ENCODE data around the gene RPS16.

The RPS16 gene

DNA sequence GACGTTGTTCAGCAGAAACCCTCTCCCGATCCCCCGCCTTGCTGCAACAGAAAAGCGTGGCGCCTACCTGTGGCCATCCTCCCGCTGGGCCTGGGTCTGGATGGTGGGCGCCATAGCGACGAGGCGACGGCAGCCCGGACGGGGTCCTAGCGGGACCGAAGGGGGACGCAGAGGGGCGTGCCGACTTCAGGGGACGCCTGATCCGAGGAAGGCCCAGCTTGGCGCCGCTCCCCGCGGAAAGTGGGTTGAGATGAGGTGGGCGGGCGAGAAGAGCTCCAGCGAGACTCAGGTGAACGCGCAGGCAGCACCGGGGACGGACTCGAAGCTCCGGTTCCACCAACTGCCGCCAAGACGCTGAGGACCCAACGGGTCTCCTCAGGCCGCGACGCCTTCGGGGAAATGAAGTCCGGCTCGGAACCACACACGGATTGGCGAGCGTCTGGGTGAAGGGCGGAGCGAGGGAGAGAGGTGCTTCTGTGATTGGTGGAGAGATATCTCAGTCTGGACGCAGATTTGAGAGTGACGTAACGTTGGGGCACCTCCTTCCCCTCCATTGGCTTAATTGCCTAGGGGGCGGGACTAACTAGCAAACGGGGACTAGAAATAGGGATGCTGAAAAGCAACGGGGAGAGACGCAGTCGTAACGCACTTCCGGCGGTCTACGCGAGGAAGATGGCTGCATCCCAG, 44.9 kb downstream of the RPS16 start, which contains the start of the genes MED29 and PAF1:
Gene MED29 (plus strand): TSS at position 628 of the 687 bp plus-strand sequence. CDS start 45 bp downstream, at position 673.
Gene PAF1 (minus strand): TSS at position 356 of the 687 bp plus-strand sequence. CDS start 242 bp downstream, at position 114.
- H3K4me3 ChIP-seq (ENCODE audit: control insufficient read depth, low read depth, low read length) = peak within 1 kb of the TSS; percentile 99
- peak; percentile 100 for DNase-seq (ENCODE audit: low read depth)
- TF ChIP-seq, protein P1, sequence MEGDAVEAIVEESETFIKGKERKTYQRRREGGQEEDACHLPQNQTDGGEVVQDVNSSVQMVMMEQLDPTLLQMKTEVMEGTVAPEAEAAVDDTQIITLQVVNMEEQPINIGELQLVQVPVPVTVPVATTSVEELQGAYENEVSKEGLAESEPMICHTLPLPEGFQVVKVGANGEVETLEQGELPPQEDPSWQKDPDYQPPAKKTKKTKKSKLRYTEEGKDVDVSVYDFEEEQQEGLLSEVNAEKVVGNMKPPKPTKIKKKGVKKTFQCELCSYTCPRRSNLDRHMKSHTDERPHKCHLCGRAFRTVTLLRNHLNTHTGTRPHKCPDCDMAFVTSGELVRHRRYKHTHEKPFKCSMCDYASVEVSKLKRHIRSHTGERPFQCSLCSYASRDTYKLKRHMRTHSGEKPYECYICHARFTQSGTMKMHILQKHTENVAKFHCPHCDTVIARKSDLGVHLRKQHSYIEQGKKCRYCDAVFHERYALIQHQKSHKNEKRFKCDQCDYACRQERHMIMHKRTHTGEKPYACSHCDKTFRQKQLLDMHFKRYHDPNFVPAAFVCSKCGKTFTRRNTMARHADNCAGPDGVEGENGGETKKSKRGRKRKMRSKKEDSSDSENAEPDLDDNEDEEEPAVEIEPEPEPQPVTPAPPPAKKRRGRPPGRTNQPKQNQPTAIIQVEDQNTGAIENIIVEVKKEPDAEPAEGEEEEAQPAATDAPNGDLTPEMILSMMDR (conservative IDR thresholded peaks at IDR 0.05; ENCODE audit: control insufficient read depth, insufficient read depth, low read depth, low read length) = no peak

DNA sequence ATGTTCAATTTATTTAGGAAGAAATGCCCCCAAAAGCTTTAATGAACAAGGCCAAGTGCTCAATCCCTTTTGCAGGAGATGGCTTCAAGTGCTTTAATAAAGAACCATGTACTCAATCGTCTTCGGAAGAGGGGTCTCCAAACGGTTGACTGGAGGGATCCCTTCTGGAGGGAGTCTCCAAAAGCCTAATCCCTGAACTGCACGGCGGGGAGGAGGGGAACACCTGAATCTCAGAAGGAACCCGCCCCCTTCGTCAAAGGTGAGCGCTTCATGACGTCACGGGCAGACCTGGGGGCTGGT, 45.3 kb downstream of the RPS16 start:
- peak overlapping the region; percentile 83 for H3K4me3 ChIP-seq (ENCODE audit: control insufficient read depth, low read depth, low read length)
- TF ChIP-seq, protein P1 (conservative IDR thresholded peaks at IDR 0.05; ENCODE audit: control insufficient read depth, insufficient read depth, low read depth, low read length) = no peak
- DNase-seq (ENCODE audit: low read depth) = peak; percentile 44

DNA sequence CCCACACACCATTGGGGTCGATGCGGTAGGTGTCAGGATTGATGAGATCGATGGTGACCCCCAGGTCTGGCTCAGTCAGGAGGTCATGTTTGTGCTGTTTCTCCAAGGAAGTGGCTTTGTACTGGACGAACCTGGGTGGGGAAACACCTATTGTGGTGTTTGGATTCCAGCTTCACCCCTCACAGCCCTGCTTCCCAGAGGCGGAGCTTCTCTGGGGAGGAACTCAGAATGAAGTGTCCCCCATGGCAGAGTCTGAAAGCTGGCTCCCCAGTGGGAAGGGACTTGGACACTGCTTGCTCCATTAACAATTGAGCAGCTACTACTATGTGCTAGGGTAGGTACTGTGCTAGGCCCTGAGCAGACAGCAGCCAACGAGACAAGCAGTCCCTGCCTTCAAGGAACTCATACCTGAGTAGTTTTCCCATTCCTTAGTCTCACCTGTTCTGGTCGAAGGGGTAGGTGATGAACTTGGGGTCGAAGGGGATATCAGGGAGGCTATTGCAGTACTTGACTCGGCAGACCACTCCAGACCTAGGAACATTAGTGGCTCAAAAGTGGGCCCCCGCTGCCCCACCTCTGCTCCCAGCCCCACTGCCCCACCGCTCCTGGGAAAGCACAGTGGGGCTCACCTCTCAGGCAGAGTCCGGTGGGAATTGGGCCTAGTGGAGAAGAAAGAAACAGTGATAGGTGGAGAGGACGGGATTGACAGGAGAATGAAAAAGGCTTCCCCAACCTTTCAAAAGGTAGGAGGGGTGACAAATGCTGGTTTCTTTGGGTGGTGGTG, 45.9 kb downstream of the RPS16 start:
- no peak for DNase-seq (ENCODE audit: low read depth)
- TF ChIP-seq, protein P1 (conservative IDR thresholded peaks at IDR 0.05; ENCODE audit: control insufficient read depth, insufficient read depth, low read depth, low read length) = no peak

DNA sequence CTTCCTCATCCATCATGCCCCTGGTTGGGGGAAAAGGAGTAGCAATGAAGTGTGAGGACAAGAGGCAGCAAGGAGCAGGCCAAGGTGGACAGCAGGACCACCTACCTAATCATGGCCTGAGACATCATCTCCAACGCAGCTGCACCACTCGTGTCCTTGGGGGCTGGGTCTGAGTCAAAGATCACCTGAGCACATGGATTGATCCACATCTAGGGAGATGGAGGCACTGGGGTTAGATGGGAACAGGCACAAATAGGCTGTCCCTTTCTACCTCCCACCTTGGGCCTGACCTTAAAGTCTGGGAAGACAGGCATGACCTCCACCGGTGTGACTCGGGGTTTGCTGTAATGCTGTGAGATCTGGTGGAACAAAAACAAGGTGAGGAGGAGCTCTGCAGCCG, 47.1 kb downstream of the RPS16 start:
- H3K4me3 ChIP-seq (ENCODE audit: control insufficient read depth, low read depth, low read length) = no peak overlapping the region
- no peak for DNase-seq (ENCODE audit: low read depth)
- TF ChIP-seq, protein P1 (conservative IDR thresholded peaks at IDR 0.05; ENCODE audit: control insufficient read depth, insufficient read depth, low read depth, low read length) = no peak

More for the DNA sequence above, 45.9 kb downstream of the RPS16 start:
- peak overlapping the region; percentile 83 for H3K4me3 ChIP-seq (ENCODE audit: control insufficient read depth, low read depth, low read length)

DNA sequence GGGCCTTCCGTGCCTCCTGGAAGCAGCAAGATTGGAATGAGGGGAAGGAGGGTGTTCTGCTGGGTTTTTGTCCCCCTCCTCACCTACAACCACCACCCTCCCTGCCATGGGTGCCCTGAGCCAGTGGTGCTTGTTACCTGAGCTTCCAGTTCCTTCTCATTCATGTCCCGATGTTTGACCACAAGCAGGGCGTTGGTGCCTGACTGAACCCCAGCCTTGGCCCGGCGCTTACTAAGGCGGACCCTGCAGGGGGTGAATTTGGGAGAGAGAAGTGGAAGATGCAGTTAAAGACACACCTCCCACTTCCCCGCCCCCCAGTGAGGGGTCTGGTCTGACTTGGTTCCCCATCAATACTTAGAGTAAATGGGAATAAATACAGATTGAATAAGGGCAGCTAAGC, 49.2 kb downstream of the RPS16 start:
- TF ChIP-seq, protein P1 (conservative IDR thresholded peaks at IDR 0.05; ENCODE audit: control insufficient read depth, insufficient read depth, low read depth, low read length) = no peak
- no peak for DNase-seq (ENCODE audit: low read depth)
- H3K4me3 ChIP-seq (ENCODE audit: control insufficient read depth, low read depth, low read length) = no peak overlapping the region

DNA sequence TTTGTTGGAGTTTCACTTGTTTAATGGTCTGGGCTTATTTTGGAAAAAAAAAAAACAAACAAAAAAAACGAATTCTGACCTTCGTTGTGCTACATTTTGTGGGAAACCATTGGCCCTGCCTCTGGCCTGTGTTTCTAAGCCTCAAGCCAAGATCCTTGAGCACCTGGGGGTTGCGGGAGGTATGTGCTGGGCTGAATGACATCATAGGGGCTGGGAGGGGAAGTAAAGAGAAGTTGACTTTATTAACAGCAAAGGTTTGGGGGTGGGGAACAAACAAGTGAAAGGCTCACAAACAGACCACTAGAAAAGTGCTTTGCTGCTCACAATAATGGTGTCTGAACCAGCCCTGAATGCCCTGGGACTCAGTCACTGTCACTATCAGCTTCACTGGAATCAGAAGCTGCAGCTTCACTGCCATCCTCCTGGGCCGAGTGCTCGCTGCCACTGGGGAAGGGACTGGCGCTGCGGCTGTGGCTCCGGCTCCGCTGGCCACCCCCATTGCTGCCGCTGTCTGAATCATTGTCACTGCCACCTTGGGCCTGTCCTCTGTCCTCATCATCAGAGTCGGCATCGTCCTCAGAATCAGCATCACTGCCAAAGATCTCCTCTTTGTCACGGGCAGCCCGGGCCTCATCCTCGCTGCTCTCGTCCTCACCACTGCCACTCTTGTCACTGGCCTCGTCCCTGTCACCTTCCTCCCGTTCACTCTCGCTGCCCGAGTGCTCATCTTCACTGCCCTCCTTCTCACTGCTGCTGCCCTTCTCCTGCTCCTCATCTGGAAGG, 49.9 kb downstream of the RPS16 start:
- TF ChIP-seq, protein P1 (conservative IDR thresholded peaks at IDR 0.05; ENCODE audit: control insufficient read depth, insufficient read depth, low read depth, low read length) = no peak
- no peak overlapping the region for H3K4me3 ChIP-seq (ENCODE audit: control insufficient read depth, low read depth, low read length)
- no peak for DNase-seq (ENCODE audit: low read depth)

Data from fibroblast of mammary gland (primary cell).